ENCODE results near the gene TREX2.

Gene TREX2

GRCh38 chrX:153433161-153433680 is 12.6 kb downstream of the TREX2 start:
- DNase-seq = no peak

- DNase-seq = no peak
These were observed 15.1 kb downstream of the TREX2 start for GRCh38 chrX:153430796-153431195.

- DNase-seq = peak; percentile 3
These were observed 19.7 kb downstream of the TREX2 start for GRCh38 chrX:153426204-153426603.

GRCh38 chrX:153423652-153424051 is 22.2 kb downstream of the TREX2 start:
- no peak for DNase-seq

GRCh38 chrX:153421856-153422255 is 24.0 kb downstream of the TREX2 start:
- peak; percentile 17 for DNase-seq

- DNase-seq = peak; percentile 45
These were observed 24.8 kb downstream of the TREX2 start for GRCh38 chrX:153420851-153421599.

GRCh38 chrX:153417637-153418036 is 28.2 kb downstream of the TREX2 start:
- no peak for DNase-seq

GRCh38 chrX:153416781-153417450 is 28.9 kb downstream of the TREX2 start:
- no peak for DNase-seq

GRCh38 chrX:153414856-153415510 is 30.9 kb downstream of the TREX2 start:
- DNase-seq = peak; percentile 22

- no peak for DNase-seq
These were observed 32.1 kb downstream of the TREX2 start for GRCh38 chrX:153413731-153414130.

GRCh38 chrX:153412746-153413720 is 32.8 kb downstream of the TREX2 start:
- peak; percentile 40 for DNase-seq

GRCh38 chrX:153411988-153412574 is 33.8 kb downstream of the TREX2 start:
- DNase-seq = no peak

GRCh38 chrX:153411255-153411987 is 34.4 kb downstream of the TREX2 start, which contains the start of gene ZFP92:
TSS of gene ZFP92 (plus strand) at chrX:153411472. CDS start at chrX:153418323, 6,851 bp downstream.
- no peak for DNase-seq

GRCh38 chrX:153410888-153411254 is 35.0 kb downstream of the TREX2 start:
- DNase-seq = no peak

GRCh38 chrX:153410373-153410772 is 35.5 kb downstream of the TREX2 start:
- peak; percentile 29 for DNase-seq

GRCh38 chrX:153409414-153410101 is 36.3 kb downstream of the TREX2 start:
- DNase-seq = peak; percentile 29

GRCh38 chrX:153408871-153409351 is 36.9 kb downstream of the TREX2 start:
- DNase-seq = peak; percentile 49

- DNase-seq = peak; percentile 37
These were observed 37.6 kb downstream of the TREX2 start for GRCh38 chrX:153408221-153408721.

GRCh38 chrX:153407736-153408135 is 38.1 kb downstream of the TREX2 start:
- peak; percentile 22 for DNase-seq

- peak; percentile 31 for DNase-seq
These were observed 39.0 kb downstream of the TREX2 start for GRCh38 chrX:153406903-153407302.

Data from islet precursor cell (in vitro differentiated cells).